ENCODE measurements around the gene GSN.

Gene GSN

GRCh38 chr9:121322737-121323448 is 54.9 kb downstream of the GSN start:
- peak overlapping the region; percentile 44 for H3K27ac ChIP-seq
- no peak for TF ChIP-seq CTCF (IDR thresholded peaks at IDR 0.05)

GRCh38 chr9:121323449-121324151 is 55.6 kb downstream of the GSN start:
- H3K27ac ChIP-seq = no peak overlapping the region
- TF ChIP-seq CTCF (IDR thresholded peaks at IDR 0.05) = no peak
- no peak for TF ChIP-seq ZFX (IDR thresholded peaks at IDR 0.05; ENCODE audit: borderline replicate concordance)

DNA sequence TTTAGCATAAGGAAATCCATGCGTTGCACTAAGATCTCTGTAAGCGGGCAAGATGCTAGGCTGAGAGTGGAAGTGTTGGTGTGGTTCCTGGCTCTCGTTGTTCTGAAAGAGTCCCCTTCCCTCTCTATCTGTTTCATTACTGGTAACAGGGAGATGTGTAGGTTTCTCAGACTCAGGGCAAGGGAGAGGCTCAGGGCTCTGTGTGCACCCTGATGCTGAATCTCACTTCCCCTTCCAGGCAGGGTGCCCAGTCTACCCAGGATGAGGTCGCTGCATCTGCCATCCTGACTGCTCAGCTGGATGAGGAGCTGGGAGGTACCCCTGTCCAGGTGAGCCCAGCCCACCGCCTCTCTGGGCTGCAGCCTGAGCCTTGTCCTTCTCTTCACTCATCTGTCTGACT is 56.4 kb downstream of the GSN start:
- no peak overlapping the region for H3K27ac ChIP-seq
- TF ChIP-seq ZFX (IDR thresholded peaks at IDR 0.05; ENCODE audit: borderline replicate concordance) (no peak), CTCF (IDR thresholded peaks at IDR 0.05) (no peak)

DNA sequence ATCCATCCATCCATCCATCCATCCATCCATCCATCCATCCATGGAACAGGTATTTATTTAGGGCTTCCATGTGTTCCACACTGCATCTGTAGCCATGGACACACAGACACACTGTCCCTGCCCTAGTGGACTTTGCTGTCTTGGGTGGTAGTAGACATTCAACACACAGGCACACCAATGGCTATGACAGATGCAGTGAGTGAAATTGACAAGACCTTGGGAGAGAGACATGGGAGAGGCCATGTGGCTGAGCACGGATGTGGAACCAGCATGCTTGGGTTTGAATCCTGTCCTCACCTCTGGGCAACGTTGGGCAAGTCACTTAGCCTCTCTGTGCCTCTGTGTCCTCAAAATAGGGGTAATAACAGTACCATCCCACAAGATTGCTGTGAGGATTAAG is 56.8 kb downstream of the GSN start:
- no peak for TF ChIP-seq ZFX (IDR thresholded peaks at IDR 0.05; ENCODE audit: borderline replicate concordance)
- no peak overlapping the region for H3K27ac ChIP-seq

- no peak overlapping the region for H3K27ac ChIP-seq
- TF ChIP-seq CTCF (IDR thresholded peaks at IDR 0.05) = no peak
- TF ChIP-seq ZFX (IDR thresholded peaks at IDR 0.05; ENCODE audit: borderline replicate concordance) = no peak
These were observed 57.4 kb downstream of the GSN start for GRCh38 chr9:121325387-121325786.

- no peak for TF ChIP-seq CTCF (IDR thresholded peaks at IDR 0.05)
- no peak for TF ChIP-seq ZFX (IDR thresholded peaks at IDR 0.05; ENCODE audit: borderline replicate concordance)
- H3K27ac ChIP-seq = no peak overlapping the region
These were observed 58.3 kb downstream of the GSN start for GRCh38 chr9:121326130-121326838.

- TF ChIP-seq CTCF (IDR thresholded peaks at IDR 0.05) (no peak), ZFX (IDR thresholded peaks at IDR 0.05; ENCODE audit: borderline replicate concordance) (no peak)
- H3K27ac ChIP-seq = no peak overlapping the region
These were observed 59.1 kb downstream of the GSN start for GRCh38 chr9:121326901-121327613.
